Upper lobe of left lung (tissue), 6 donors: ENCODE measurements around the gene ALPI. TPM values are rescaled to one million over a fixed set of nuclear protein-coding genes. Genes with fewer than 3 reads are reported as not detected.

Experiments
- ATAC-seq, 2 donors: fragments of 200-7000 bp; cut with Tn5 transposase; one replicate each; pipeline ENCODE4 v1.9.1; 2022; ENCODE audit warnings: mild to moderate bottlenecking in 2 of 2, moderate library complexity in 2 of 2; ENCODE audit not compliant: low FRiP score in 2 of 2
- DNase-seq, 2 donors: peaks; one replicate each; pipeline ENCODE4 v3.0.0-alpha.2; 2019 to 2020
- H3K27ac ChIP-seq, 4 donors: fragments of 200-600 bp; sonication (generic); one replicate each; pipeline ENCODE4 v1.5.1; 2016 to 2019
- H3K27me3 ChIP-seq, 4 donors: fragments of 200-600 bp; sonication (generic); one replicate each; pipeline ENCODE4 v1.5.1; 2017 to 2019
- H3K36me3 ChIP-seq, 4 donors: fragments of 200-600 bp; sonication (generic); one replicate each; pipeline ENCODE4 v1.5.1; 2016 to 2019
- H3K4me1 ChIP-seq, 4 donors: fragments of 200-600 bp; sonication (generic); one replicate each; pipeline ENCODE4 v1.5.1; 2018 to 2019
- H3K4me3 ChIP-seq, 4 donors: fragments of 200-600 bp; sonication (generic); one replicate each; pipeline ENCODE4 v1.5.1; 2017 to 2019; ENCODE audit warnings: mild to moderate bottlenecking in 2 of 4, moderate library complexity in 1 of 4
- H3K9me3 ChIP-seq, 4 donors: fragments of 200-600 bp; sonication (generic); one replicate each; pipeline ENCODE4 v1.5.1; 2018 to 2019
- EP300 ChIP-seq, 4 donors: sonication (generic); formaldehyde crosslinking; IDR thresholded peaks; one replicate each; pipeline ENCODE4 v1.5.1; 2017; ENCODE audit warnings: antibody characterized with exemption in 4 of 4, control low read depth in 2 of 4
- POLR2A ChIP-seq, 4 donors: fragments of 450-650 bp; IDR thresholded peaks; one replicate each; pipeline ENCODE4 v1.5.1; 2016 to 2017; ENCODE audit warnings: antibody characterized with exemption in 4 of 4, mild to moderate bottlenecking in 2 of 4
- POLR2AphosphoS5 ChIP-seq, 2 donors: sonication (generic); formaldehyde crosslinking; IDR thresholded peaks; one replicate each; pipeline ENCODE4 v1.5.1; 2017; ENCODE audit warnings: antibody characterized with exemption in 2 of 2
- WGBS, 2 donors: methylation state at CpG; one replicate each; pipeline ENCODE4 v1.1.5; 2017 to 2018; 5-methylcytosine and 5-hydroxymethylcytosine counted together
- total RNA-seq, 6 donors: library from RNA; depleted of rRNA in 4 of 6; stranded (reverse); fragments of >200 nt in 4 of 6; gene quantifications; one replicate each; pipeline versions ENCODE4 v1.1.0 to v1.2.1, GENCODE V29; 2016 to 2021
- TF ChIP-seq, protein P1 (sequence below), 6 experiments: fragments of 450-650 bp in 4 of 6; fragments of 200-600 bp in 2 of 6; sonication (generic) in 2 of 6; IDR thresholded peaks; one replicate each; pipeline ENCODE4 v1.5.1; 2016 to 2019; ENCODE audit warnings: antibody characterized with exemption in 6 of 6
- donor health status: DM: no; HTN: no; CAD: no; lungs with moderate emphysema.
- donor health status: DM: no; HTN: yes; CAD: no; lungs with severe emphysema.

The ALPI gene
- total RNA-seq, 6 donors from 2014 or later = not detected

DNA sequence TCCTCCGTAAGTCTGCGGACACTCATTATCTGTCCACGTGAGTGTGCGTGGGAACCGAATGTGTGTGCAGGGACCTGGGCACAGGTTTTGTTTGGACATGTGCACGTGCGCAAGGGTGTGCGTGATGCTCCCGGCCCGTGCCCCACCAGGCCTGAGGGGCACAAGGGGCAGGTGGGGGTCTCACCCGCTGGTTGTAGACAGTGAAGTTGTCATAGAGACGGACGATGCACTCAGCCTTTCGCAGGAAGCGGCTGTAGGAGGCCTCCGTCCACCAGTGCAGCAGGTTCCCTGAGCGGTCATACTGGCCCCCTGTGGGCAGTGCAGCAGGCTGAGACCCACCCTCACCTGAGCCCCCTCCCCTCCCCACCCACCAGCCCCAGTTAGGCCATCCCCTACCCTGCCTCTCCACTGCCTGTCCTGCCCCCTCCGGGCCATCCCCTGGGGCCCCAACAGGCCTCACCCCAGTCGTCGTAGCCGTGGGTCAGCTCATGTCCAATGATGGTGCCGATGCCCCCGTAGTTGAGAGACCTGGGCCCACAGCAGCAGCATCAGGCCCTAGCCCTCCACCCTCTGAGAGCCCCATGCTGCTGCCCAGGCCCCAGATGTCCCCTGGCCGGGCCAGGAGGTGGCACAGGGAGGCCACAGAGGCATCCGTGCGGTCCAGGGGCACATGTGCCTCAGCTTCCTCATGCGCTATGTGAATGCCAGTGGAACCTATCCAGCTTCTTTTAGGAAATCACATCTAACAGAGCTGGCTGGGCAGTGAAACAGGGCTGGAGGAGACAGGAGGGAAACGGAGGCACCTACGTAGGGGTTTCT, 25.6 kb downstream of the ALPI start:
- peak in 1 of 2 donors; percentile 66 for DNase-seq

DNA sequence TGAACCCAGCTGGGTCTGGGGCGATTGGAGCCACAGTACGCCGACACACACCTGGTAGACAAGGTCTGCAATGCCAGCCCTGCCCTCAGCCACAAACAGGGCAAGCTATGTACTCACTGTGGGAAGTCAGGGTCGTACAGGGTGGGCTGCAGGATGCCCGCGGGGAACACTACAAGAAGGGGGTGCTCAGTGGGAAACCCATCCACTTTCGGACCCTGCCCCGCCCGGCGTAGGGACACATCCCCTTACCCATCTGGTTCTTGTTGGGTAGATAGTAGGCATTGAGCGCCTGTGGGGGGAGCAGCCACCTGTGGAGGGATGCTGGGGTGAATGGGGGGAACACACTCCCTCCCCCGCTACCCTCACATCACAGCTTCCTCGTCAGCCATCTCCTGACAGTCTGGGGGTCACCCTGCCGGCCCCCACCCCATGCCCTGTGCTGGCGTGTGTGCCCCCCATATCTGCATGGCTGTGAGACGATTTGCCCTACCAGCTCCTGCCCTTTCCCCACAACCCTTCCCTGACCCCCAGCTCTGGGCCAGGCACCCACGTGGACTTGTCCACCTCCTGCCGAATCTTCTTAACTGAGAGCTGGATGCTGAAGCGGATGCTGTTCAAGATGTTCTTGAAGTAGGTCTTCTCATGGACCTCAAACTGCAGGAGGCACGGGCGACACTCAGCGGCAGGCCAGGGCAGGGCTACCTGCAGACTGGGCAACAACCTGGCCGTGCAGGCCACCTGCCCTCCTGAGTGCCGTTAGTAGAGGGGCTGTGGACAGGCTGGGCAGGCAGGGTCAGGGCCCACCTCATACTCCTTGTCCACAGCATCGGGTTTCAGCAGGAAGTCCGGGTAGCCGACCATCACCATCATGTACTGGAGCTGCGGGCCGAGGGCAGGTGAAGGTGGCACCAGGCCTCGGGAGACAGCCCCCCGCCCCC, 26.6 kb downstream of the ALPI start:
- no peak overlapping the region for H3K27ac ChIP-seq
- no peak overlapping the region for H3K4me3 ChIP-seq
- TF ChIP-seq EP300 (IDR thresholded peaks at IDR 0.05) (no peak), POLR2A (IDR thresholded peaks at IDR 0.05) (no peak), POLR2AphosphoS5 (IDR thresholded peaks at IDR 0.05) (no peak)
- TF ChIP-seq, protein P1, sequence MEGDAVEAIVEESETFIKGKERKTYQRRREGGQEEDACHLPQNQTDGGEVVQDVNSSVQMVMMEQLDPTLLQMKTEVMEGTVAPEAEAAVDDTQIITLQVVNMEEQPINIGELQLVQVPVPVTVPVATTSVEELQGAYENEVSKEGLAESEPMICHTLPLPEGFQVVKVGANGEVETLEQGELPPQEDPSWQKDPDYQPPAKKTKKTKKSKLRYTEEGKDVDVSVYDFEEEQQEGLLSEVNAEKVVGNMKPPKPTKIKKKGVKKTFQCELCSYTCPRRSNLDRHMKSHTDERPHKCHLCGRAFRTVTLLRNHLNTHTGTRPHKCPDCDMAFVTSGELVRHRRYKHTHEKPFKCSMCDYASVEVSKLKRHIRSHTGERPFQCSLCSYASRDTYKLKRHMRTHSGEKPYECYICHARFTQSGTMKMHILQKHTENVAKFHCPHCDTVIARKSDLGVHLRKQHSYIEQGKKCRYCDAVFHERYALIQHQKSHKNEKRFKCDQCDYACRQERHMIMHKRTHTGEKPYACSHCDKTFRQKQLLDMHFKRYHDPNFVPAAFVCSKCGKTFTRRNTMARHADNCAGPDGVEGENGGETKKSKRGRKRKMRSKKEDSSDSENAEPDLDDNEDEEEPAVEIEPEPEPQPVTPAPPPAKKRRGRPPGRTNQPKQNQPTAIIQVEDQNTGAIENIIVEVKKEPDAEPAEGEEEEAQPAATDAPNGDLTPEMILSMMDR (IDR thresholded peaks at IDR 0.05) = no peak
- no peaks in the 10 kb centered on the region for H3K9me3 ChIP-seq
- WGBS, 2 donors = 86 to 90% methylated on average over 19 to 31 of the region's 31 CpGs
- ATAC-seq (no peak), DNase-seq (peak in 1 of 2 donors; percentile 67)
- H3K4me1 ChIP-seq = peaks cover 6 to 26% (median 14%) of the 10 kb centered on the region in 4 donors
- H3K27me3 ChIP-seq = peaks cover 0 to 42% (median 21%) of the 10 kb centered on the region in 4 donors
- H3K36me3 ChIP-seq = no peaks in the 10 kb centered on the region

More for the DNA sequence above, 25.6 kb downstream of the ALPI start:
- no peaks in the 10 kb centered on the region for H3K36me3 ChIP-seq
- no peaks in the 10 kb centered on the region for H3K9me3 ChIP-seq
- ATAC-seq = no peak
- H3K27me3 ChIP-seq = peaks cover 0 to 32% (median 12%) of the 10 kb centered on the region in 4 donors
- H3K4me3 ChIP-seq = no peak overlapping the region
- no peak overlapping the region for H3K27ac ChIP-seq
- 85 to 90% methylated on average over 21 to 27 of the region's 29 CpGs for WGBS, 2 donors
- peaks cover 0 to 16% (median 5%) of the 10 kb centered on the region in 4 donors for H3K4me1 ChIP-seq
- TF ChIP-seq EP300 (IDR thresholded peaks at IDR 0.05) (no peak), POLR2AphosphoS5 (IDR thresholded peaks at IDR 0.05) (no peak), POLR2A (IDR thresholded peaks at IDR 0.05) (no peak)
- TF ChIP-seq, protein P1 (IDR thresholded peaks at IDR 0.05) = no peak

DNA sequence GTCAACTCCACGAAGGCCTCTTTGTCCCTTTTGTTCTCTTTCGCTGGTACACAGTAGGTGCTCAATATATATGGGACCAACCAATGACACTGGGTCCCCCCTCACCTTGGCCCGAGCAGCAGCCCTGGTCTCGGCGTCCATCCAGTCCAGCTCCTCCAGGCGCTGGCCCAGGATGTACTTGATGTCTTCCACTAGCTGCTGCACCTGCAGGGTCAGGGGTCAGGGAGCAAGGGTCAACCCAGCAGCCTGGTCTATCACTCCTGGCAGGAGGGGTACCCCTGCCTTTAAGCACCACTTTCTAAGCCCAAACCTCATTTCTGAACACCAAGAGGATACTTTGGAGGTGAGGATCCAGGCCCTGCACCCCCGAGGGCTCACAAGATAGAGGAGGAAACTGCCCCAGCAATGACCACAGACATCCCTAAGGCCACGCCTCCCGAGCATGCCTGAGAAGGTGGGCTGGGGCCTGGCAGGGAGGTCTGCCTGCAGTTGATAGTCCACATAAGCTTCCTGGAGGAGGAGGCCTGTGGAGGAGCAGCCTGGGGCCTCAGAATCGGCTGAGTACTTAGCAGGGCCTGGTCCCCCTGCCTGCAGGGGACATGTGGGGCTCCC, 27.5 kb downstream of the ALPI start:
- TF ChIP-seq, protein P1 (IDR thresholded peaks at IDR 0.05) = no peak
- TF ChIP-seq EP300 (IDR thresholded peaks at IDR 0.05) = no peak
- no peak for TF ChIP-seq POLR2AphosphoS5 (IDR thresholded peaks at IDR 0.05)
- TF ChIP-seq POLR2A (IDR thresholded peaks at IDR 0.05) = no peak
- 87 to 100% methylated on average over 1 to 8 of the region's 10 CpGs for WGBS, 2 donors
- peaks cover 7 to 32% (median 14%) of the 10 kb centered on the region in 4 donors for H3K4me1 ChIP-seq
- H3K27me3 ChIP-seq = peaks cover 0 to 51% (median 24%) of the 10 kb centered on the region in 4 donors
- no peak overlapping the region for H3K4me3 ChIP-seq
- no peak for DNase-seq
- no peaks in the 10 kb centered on the region for H3K36me3 ChIP-seq
- H3K27ac ChIP-seq = no peak overlapping the region
- H3K9me3 ChIP-seq = no peaks in the 10 kb centered on the region
- no peak for ATAC-seq

DNA sequence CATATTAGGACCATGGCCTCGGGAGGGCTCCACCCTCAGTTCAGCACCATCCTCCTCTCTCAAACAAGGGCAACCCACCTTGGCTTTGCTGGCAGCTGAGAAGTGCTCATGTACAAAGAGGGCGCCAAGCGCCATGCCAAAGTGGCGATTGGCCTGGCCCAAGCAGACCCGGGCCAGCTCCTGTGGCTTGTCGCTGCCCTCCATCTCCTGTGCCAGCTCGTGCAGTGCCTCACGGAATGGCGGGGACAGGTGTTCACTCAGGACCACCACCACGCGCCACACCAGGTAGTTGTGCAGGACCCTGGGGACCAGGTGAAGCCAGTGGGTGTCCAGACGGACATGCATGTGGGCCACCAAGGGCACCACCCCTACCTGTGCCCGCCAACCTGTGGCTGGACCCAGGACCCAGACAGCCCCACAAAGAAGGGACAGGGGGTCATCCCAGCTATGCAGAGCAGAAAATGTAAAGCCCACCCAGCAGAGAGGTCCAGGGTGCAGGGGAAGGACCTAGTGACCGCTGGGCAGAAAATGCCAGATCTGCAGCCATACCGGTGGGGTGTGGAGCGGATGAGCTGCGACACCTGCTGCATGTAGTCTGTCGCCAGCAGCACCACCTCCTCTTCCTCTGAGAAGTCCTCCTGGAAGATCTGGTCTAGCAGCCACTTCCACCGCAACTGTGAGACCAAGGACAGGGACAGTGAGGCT, 28.1 kb downstream of the ALPI start:
- no peak for ATAC-seq
- Histone ChIP-seq H3K27ac (no peak overlapping the region), H3K36me3 (no peaks in the 10 kb centered on the region), H3K4me1 (peaks cover 7 to 32% (median 14%) of the 10 kb centered on the region in 4 donors), H3K9me3 (no peaks in the 10 kb centered on the region), H3K27me3 (peaks cover 0 to 57% (median 26%) of the 10 kb centered on the region in 4 donors), H3K4me3 (no peak overlapping the region)
- TF ChIP-seq EP300 (IDR thresholded peaks at IDR 0.05) (no peak), POLR2AphosphoS5 (IDR thresholded peaks at IDR 0.05) (no peak), POLR2A (IDR thresholded peaks at IDR 0.05) (no peak)
- TF ChIP-seq, protein P1 (IDR thresholded peaks at IDR 0.05) = no peak
- no peak for DNase-seq
- WGBS, 2 donors = 92 to 100% methylated on average over 1 to 19 of the region's 19 CpGs
